K562 (cell line): ENCODE results near the gene ZMAT3. TPM values are rescaled to one million over a fixed set of nuclear protein-coding genes. Genes with fewer than 3 reads are reported as not detected.

ENCODE experiments used
- ATAC-seq: fragments of 200-7000 bp; cut with Tn5 transposase; 3 replicates; pipeline ENCODE4 v1.9.1; 2020; ENCODE audit warnings: moderate library complexity
- BruUV-seq: library from RNA; stranded (reverse); fragments of 400-500 nt; replicated peaks from 2 replicates; lab custom pipeline; 2021; lab: Mats Ljungman, UMichigan
- CTCF ChIA-PET: fragments of 300-600 bp; formaldehyde crosslinking; extraction: SDS; loops from one replicate; lab custom pipeline; 2021; ENCODE audit warnings: low intra/inter-chr PET ratio; lab: Yijun Ruan, JAX
- POLR2A ChIA-PET: fragments of 300-600, 350-650 bp; sonication (Branson Sonifier 250); formaldehyde crosslinking; extraction: SDS; loops from one replicate; lab custom pipeline; 2021; ENCODE audit warnings: antibody characterized with exemption, inconsistent platforms; lab: Yijun Ruan, JAX
- DNase-seq, 4 experiments: peaks; one replicate each; pipeline versions ENCODE4 v3.0.0 to v3.0.0-alpha.2; 2011 to 2018; ENCODE audit warnings: low spot score in 3 of 4, mixed read lengths in 3 of 4; ENCODE audit errors: extremely low read depth in 1 of 4
- FAIRE-seq: peaks from 2 replicates; lab custom pipeline; 2011; peaks lifted over from hg19 to GRCh38; lab: Jason Lieb, UNC
- H2AFZ ChIP-seq: 2 replicates; pipeline ENCODE4 v1.6.0; 2011; ENCODE audit warnings: low read depth, low read length, control low read depth, inconsistent platforms
- H3K27ac ChIP-seq: fragments of 200-600 bp; 3 replicates; pipeline ENCODE4 v1.8.0; 2011; ENCODE audit warnings: low read depth, mild to moderate bottlenecking, control low read depth, inconsistent platforms, low read length, moderate library complexity, mixed read lengths; ENCODE audit errors: extremely low read depth
- H3K27me3 ChIP-seq, 2 experiments: fragments of 300-600 bp in 1 of 2; 2 replicates in 1 of 2; 3 replicates in 1 of 2; pipeline versions ENCODE4 v1.6.0 to v1.8.0; 2011; ENCODE audit warnings: inconsistent platforms in 2 of 2, low read length in 2 of 2, mild to moderate bottlenecking in 1 of 2, mixed read lengths in 1 of 2, moderate library complexity in 1 of 2; ENCODE audit not compliant: control insufficient read depth in 2 of 2, insufficient read depth in 2 of 2
- H3K36me3 ChIP-seq: fragments of 300-600 bp; 3 replicates; pipeline ENCODE4 v1.8.0; 2011; ENCODE audit warnings: mild to moderate bottlenecking, low read length, inconsistent platforms; ENCODE audit not compliant: control insufficient read depth, insufficient read depth
- H3K4me1 ChIP-seq, 2 experiments: fragments of 200-600 bp in 1 of 2; replicated peaks in 1 of 2; 2 replicates in 1 of 2; 3 replicates in 1 of 2; pipeline versions ENCODE4 v1.5.1 to v1.8.0; 2011; ENCODE audit warnings: inconsistent platforms in 2 of 2, low read length in 2 of 2, mild to moderate bottlenecking in 1 of 2, mixed read lengths in 1 of 2, moderate library complexity in 1 of 2; ENCODE audit not compliant: control insufficient read depth in 2 of 2, insufficient read depth in 2 of 2
- H3K4me2 ChIP-seq: 2 replicates; pipeline ENCODE4 v1.6.1; 2011; ENCODE audit warnings: low read length, control low read depth, inconsistent platforms, mixed read lengths; ENCODE audit not compliant: insufficient read depth
- H3K4me3 ChIP-seq: fragments of 200-600 bp; sonication (generic), shearing (Covaris generic); 2 replicates; pipeline ENCODE4 v1.5.1; 2016; ENCODE audit warnings: control low read depth, inconsistent platforms
- H3K79me2 ChIP-seq: fragments of 200-600 bp; 3 replicates; pipeline ENCODE4 v1.8.0; 2011; ENCODE audit warnings: low read length, inconsistent platforms; ENCODE audit not compliant: control insufficient read depth, insufficient read depth
- H3K9ac ChIP-seq, 2 experiments: 2 replicates each; pipeline versions ENCODE4 v1.6.0 to v1.6.1; 2011; ENCODE audit warnings: low read depth in 2 of 2, low read length in 2 of 2, control low read depth in 1 of 2, inconsistent platforms in 1 of 2, mild to moderate bottlenecking in 1 of 2, mixed read lengths in 1 of 2; ENCODE audit not compliant: insufficient read depth in 1 of 2
- H3K9me1 ChIP-seq: one replicate; pipeline ENCODE4 v1.6.0; 2011; ENCODE audit warnings: inconsistent platforms, mild to moderate bottlenecking, low read length, moderate library complexity; ENCODE audit not compliant: control insufficient read depth, insufficient read depth
- H3K9me3 ChIP-seq: replicated peaks from 2 replicates; pipeline ENCODE4 v1.5.1; 2011; ENCODE audit warnings: low read depth, low read length, inconsistent platforms; ENCODE audit not compliant: control insufficient read depth, insufficient read depth
- H4K20me1 ChIP-seq: replicated peaks from 2 replicates; pipeline ENCODE4 v1.6.1; 2011; ENCODE audit warnings: low read length, inconsistent platforms, mixed read lengths; ENCODE audit not compliant: control insufficient read depth, insufficient read depth
- JUND ChIP-seq, 2 experiments: IDR thresholded peaks; 2 replicates in 1 of 2; 3 replicates in 1 of 2; pipeline ENCODE4 v1.6.1; 2011; ENCODE audit warnings: borderline replicate concordance in 2 of 2, low read depth in 2 of 2, low read length in 2 of 2, improper control_type of control experiment in 1 of 2, missing biosample characterization in 1 of 2, missing genetic modification characterization in 1 of 2, missing genetic modification reagents in 1 of 2
- NCOA1 ChIP-seq: fragments of 450-650 bp; IDR thresholded peaks from 2 replicates; pipeline ENCODE4 v1.6.1; 2016; ENCODE audit warnings: low read depth
- PBX2 ChIP-seq, 2 experiments: IDR thresholded peaks in 1 of 2; conservative IDR thresholded peaks in 1 of 2; 2 replicates each; pipeline ENCODE4 v1.6.1; 2016; ENCODE audit warnings: low read depth in 2 of 2, mild to moderate bottlenecking in 1 of 2, missing compliant biosample characterization in 1 of 2, missing genetic modification characterization in 1 of 2, moderate library complexity in 1 of 2
- POLR2H ChIP-seq: IDR thresholded peaks from 2 replicates; pipeline ENCODE4 v1.6.1; 2016; ENCODE audit warnings: missing genetic modification characterization, low read depth, mild to moderate bottlenecking, control low read depth, missing compliant biosample characterization, moderate library complexity
- WGBS: fragments of 100-300 bp; shearing (Covaris generic); methylation state at CpG from one replicate; pipeline ENCODE4 v1.1.6; 2016; ENCODE audit warnings: low coverage, mixed read lengths; ENCODE audit not compliant: insufficient coverage; ENCODE audit errors: missing lambda C conversion rate; 5-methylcytosine and 5-hydroxymethylcytosine counted together
- in situ Hi-C: fragments of 300-500 bp; cut with MboI; formaldehyde crosslinking; loops from 4 replicates; pipeline ENCODE4 v1.15.0; 2018; ENCODE audit warnings: inconsistent platforms, mixed read lengths
- intact Hi-C: fragments of 100-400 bp; cut with micrococcal nuclease; formaldehyde crosslinking; loops from 2 replicates; pipeline ENCODE4 v1.14.2; 2022
- polyA plus RNA-seq, 8 experiments: library from polyadenylated mRNA; depleted of rRNA in 4 of 8; stranded (reverse) in 5 of 8; unstranded in 3 of 8; fragments of >200 nt; fragmentation: Nextera tagmentation in 2 of 8; fragmentation: Illumina TruSeq in 1 of 8; extraction: Ambion mirVana in 2 of 8; extraction: Trizol in 1 of 8; gene quantifications; 2 replicates each; pipeline versions ENCODE4 v1.2.1 to v1.2.3, GENCODE V29; 2011 to 2014; ENCODE audit warnings: inconsistent platforms in 1 of 8, missing spikeins in 1 of 8
- total RNA-seq, 7 experiments: library from RNA; depleted of rRNA in 6 of 7; stranded (reverse); fragments of >200 nt in 6 of 7; fragmentation: Illumina TruSeq in 2 of 7; extraction: Trizol in 2 of 7; gene quantifications; 2 replicates each; pipeline versions ENCODE4 v1.2.1 to v1.2.3, GENCODE V29; 2011 to 2021; ENCODE audit warnings: low replicate concordance in 1 of 7
- TF ChIP-seq, protein P1 (sequence below): fragments of 450-650 bp; formaldehyde crosslinking; IDR thresholded peaks from 2 replicates; pipeline ENCODE4 v1.4.0; 2020; ENCODE audit warnings: mild to moderate bottlenecking, moderate library complexity
- TF ChIP-seq, protein P2 (sequence below): sonication (generic); formaldehyde crosslinking; IDR thresholded peaks from 2 replicates; pipeline ENCODE4 v1.8.0; 2023; ENCODE audit warnings: mild to moderate bottlenecking, missing genetic modification reagents
- TF ChIP-seq, protein P3 (sequence below): fragments of 250-450 bp; sonication (Bioruptor Pico); IDR thresholded peaks from 2 replicates; pipeline ENCODE4 v1.5.0; 2021; ENCODE audit warnings: mild to moderate bottlenecking, borderline replicate concordance

Gene ZMAT3
- total and polyA plus RNA-seq, 9 of the 15 experiments (the other 6 are each of a cell fraction or from before 2014, with no cell fraction given), result 0.87 to 5.1 (median 3.9) TPM

DNA sequence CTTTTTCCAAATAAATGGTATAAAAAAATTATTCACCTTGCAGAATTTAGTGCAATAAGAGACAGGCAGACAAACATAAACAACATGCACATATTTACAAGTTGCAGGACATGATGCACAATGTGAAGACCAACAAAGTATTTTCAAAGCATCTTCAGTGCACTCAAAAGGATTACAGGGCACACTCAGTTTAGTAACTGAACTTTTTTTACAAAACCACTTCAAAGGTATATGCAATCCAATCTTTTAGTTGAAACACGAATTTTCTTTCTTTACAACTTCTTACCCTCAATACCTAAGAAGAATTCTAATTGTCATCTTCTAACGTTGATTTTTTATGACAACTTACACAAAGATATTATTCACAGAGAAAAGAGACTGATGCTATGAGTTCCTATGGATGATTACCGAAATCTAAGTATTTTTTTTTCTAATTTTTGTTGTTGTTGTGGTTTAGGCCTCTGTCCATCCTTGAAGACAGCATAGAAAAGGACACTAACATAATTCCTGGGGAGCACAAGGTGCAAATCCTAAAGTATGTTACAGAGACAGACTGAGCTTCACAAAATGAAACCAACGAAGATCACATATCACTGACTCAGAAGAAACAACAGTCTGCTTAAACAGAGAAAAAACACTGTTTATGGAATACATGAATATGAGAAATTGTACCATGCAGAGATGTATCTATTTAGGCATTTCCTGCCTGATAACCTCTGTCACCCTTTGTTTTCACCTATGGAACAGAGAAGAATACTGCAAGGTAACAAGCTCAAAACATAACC, 50.3 kb downstream of the ZMAT3 start:
- Histone ChIP-seq H4K20me1 (no peaks in the 10 kb centered on the region), H3K4me2 (no peak overlapping the region), H3K4me3 (no peak overlapping the region), H2AFZ (peak overlapping the region; percentile 67; the same call in 1 of the 2 replicates), H3K9me3 (no peaks in the 10 kb centered on the region), H3K27ac (no peak overlapping the region), H3K27me3 (no peaks in the 10 kb centered on the region), H3K9ac (no peak overlapping the region), H3K79me2 (no peaks in the 10 kb centered on the region), H3K4me1 (peaks cover 0 to 14% of the 10 kb centered on the region in 2 experiments; a peak in 3 of 5 replicates), H3K9me1 (no peaks in the 10 kb centered on the region), H3K36me3 (no peaks in the 10 kb centered on the region)
- in situ Hi-C loops, result loop anchor here (25.0 kb wide), 1 partner anchor 541 kb away; the partner anchor contains the start of gene ACTL6A
- DNase-seq (no peak), ATAC-seq (peak; percentile 57), FAIRE-seq (no peak)
- CTCF ChIA-PET, result no interaction called here
- POLR2A ChIA-PET, result interaction anchor here (0.6 to 1.6 kb wide), 5 partner anchors 25 to 828 kb away, joined by 3 read pairs; no protein-coding TSS in a partner anchor
- intact Hi-C loops, result no loop called here
- BruUV-seq, result no TSS peak
- WGBS, result 27% methylated on average over 4 of the region's 4 CpGs
- TF ChIP-seq POLR2H (no peak), NCOA1 (no peak), JUND (IDR thresholded peaks at IDR 0.05; ENCODE audit: borderline replicate concordance, low read depth, low read length) (no peak), JUND (tag; IDR thresholded peaks at IDR 0.05; ENCODE audit: borderline replicate concordance, low read depth, low read length) (no peak), PBX2 (CRISPR knock-in tag; IDR thresholded peaks at IDR 0.05; ENCODE audit: low read depth) (no peak), PBX2 (tag; conservative IDR thresholded peaks at IDR 0.05; ENCODE audit: low read depth) (no peak)
- TF ChIP-seq, protein P1, sequence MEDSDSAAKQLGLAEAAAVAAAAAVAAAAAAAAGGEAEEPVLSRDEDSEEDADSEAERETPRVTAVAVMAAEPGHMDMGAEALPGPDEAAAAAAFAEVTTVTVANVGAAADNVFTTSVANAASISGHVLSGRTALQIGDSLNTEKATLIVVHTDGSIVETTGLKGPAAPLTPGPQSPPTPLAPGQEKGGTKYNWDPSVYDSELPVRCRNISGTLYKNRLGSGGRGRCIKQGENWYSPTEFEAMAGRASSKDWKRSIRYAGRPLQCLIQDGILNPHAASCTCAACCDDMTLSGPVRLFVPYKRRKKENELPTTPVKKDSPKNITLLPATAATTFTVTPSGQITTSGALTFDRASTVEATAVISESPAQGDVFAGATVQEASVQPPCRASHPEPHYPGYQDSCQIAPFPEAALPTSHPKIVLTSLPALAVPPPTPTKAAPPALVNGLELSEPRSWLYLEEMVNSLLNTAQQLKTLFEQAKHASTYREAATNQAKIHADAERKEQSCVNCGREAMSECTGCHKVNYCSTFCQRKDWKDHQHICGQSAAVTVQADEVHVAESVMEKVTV, result no peak
- TF ChIP-seq, protein P2, sequence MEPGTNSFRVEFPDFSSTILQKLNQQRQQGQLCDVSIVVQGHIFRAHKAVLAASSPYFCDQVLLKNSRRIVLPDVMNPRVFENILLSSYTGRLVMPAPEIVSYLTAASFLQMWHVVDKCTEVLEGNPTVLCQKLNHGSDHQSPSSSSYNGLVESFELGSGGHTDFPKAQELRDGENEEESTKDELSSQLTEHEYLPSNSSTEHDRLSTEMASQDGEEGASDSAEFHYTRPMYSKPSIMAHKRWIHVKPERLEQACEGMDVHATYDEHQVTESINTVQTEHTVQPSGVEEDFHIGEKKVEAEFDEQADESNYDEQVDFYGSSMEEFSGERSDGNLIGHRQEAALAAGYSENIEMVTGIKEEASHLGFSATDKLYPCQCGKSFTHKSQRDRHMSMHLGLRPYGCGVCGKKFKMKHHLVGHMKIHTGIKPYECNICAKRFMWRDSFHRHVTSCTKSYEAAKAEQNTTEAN (CRISPR knock-in tag), result no peak
- TF ChIP-seq, protein P3, sequence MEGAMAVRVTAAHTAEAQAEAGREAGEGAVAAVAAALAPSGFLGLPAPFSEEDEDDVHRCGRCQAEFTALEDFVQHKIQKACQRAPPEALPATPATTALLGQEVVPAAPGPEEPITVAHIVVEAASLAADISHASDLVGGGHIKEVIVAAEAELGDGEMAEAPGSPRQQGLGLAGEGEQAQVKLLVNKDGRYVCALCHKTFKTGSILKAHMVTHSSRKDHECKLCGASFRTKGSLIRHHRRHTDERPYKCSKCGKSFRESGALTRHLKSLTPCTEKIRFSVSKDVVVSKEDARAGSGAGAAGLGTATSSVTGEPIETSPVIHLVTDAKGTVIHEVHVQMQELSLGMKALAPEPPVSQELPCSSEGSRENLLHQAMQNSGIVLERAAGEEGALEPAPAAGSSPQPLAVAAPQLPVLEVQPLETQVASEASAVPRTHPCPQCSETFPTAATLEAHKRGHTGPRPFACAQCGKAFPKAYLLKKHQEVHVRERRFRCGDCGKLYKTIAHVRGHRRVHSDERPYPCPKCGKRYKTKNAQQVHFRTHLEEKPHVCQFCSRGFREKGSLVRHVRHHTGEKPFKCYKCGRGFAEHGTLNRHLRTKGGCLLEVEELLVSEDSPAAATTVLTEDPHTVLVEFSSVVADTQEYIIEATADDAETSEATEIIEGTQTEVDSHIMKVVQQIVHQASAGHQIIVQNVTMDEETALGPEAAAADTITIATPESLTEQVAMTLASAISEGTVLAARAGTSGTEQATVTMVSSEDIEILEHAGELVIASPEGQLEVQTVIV, result no peak
